Upper lobe of left lung (tissue), 6 donors: Measurements from ENCODE around the gene TLR9. TPM values are rescaled to one million over a fixed set of nuclear protein-coding genes. Genes with fewer than 3 reads are reported as not detected.

ENCODE experiments used
- ATAC-seq, 2 donors: fragments of 200-7000 bp; cut with Tn5 transposase; one replicate each; pipeline ENCODE4 v1.9.1; 2022; ENCODE audit warnings: mild to moderate bottlenecking in 2 of 2, moderate library complexity in 2 of 2; ENCODE audit not compliant: low FRiP score in 2 of 2
- DNase-seq, 2 donors: peaks; one replicate each; pipeline ENCODE4 v3.0.0-alpha.2; 2019 to 2020
- H3K27ac ChIP-seq, 4 donors: fragments of 200-600 bp; sonication (generic); one replicate each; pipeline ENCODE4 v1.5.1; 2016 to 2019
- H3K27me3 ChIP-seq, 4 donors: fragments of 200-600 bp; sonication (generic); one replicate each; pipeline ENCODE4 v1.5.1; 2017 to 2019
- H3K36me3 ChIP-seq, 4 donors: fragments of 200-600 bp; sonication (generic); one replicate each; pipeline ENCODE4 v1.5.1; 2016 to 2019
- H3K4me1 ChIP-seq, 4 donors: fragments of 200-600 bp; sonication (generic); one replicate each; pipeline ENCODE4 v1.5.1; 2018 to 2019
- H3K4me3 ChIP-seq, 4 donors: fragments of 200-600 bp; sonication (generic); one replicate each; pipeline ENCODE4 v1.5.1; 2017 to 2019; ENCODE audit warnings: mild to moderate bottlenecking in 2 of 4, moderate library complexity in 1 of 4
- H3K9me3 ChIP-seq, 4 donors: fragments of 200-600 bp; sonication (generic); one replicate each; pipeline ENCODE4 v1.5.1; 2018 to 2019
- CTCF ChIP-seq, 6 experiments: fragments of 450-650 bp in 4 of 6; fragments of 200-600 bp in 2 of 6; sonication (generic) in 2 of 6; IDR thresholded peaks; one replicate each; pipeline ENCODE4 v1.5.1; 2016 to 2019; ENCODE audit warnings: antibody characterized with exemption in 6 of 6
- EP300 ChIP-seq, 4 donors: sonication (generic); formaldehyde crosslinking; IDR thresholded peaks; one replicate each; pipeline ENCODE4 v1.5.1; 2017; ENCODE audit warnings: antibody characterized with exemption in 4 of 4, control low read depth in 2 of 4
- POLR2A ChIP-seq, 4 donors: fragments of 450-650 bp; IDR thresholded peaks; one replicate each; pipeline ENCODE4 v1.5.1; 2016 to 2017; ENCODE audit warnings: antibody characterized with exemption in 4 of 4, mild to moderate bottlenecking in 2 of 4
- POLR2AphosphoS5 ChIP-seq, 2 donors: sonication (generic); formaldehyde crosslinking; IDR thresholded peaks; one replicate each; pipeline ENCODE4 v1.5.1; 2017; ENCODE audit warnings: antibody characterized with exemption in 2 of 2
- WGBS, 2 donors: methylation state at CpG; one replicate each; pipeline ENCODE4 v1.1.5; 2017 to 2018; 5-methylcytosine and 5-hydroxymethylcytosine counted together
- total RNA-seq, 6 donors: library from RNA; depleted of rRNA in 4 of 6; stranded (reverse); fragments of >200 nt in 4 of 6; gene quantifications; one replicate each; pipeline versions ENCODE4 v1.1.0 to v1.2.1, GENCODE V29; 2016 to 2021
- donor health status: DM: no; HTN: no; CAD: no; lungs with moderate emphysema.
- donor health status: DM: no; HTN: yes; CAD: no; lungs with severe emphysema.

The TLR9 gene
- total RNA-seq, 6 donors from 2014 or later = 0.29 to 1.1 TPM; not detected in 4

GRCh38 chr3:52185311-52185710 is 40.1 kb downstream of the TLR9 start:
- H3K4me3 ChIP-seq = no peak overlapping the region
- no peaks in the 10 kb centered on the region for H3K27me3 ChIP-seq
- WGBS, 2 donors = 96 to 100% methylated on average over 3 to 6 of the region's 6 CpGs

GRCh38 chr3:52184690-52185089 is 40.8 kb downstream of the TLR9 start:
- 80 to 97% methylated on average over 1 to 8 of the region's 8 CpGs for WGBS, 2 donors
- peaks cover 0 to 6% (median 4%) of the 10 kb centered on the region in 4 donors for H3K4me1 ChIP-seq
- H3K9me3 ChIP-seq = no peaks in the 10 kb centered on the region
- ATAC-seq (peak in 1 of 2 donors; percentile 17), DNase-seq (no peak)
- no peaks in the 10 kb centered on the region for H3K27me3 ChIP-seq
- no peak for TF ChIP-seq POLR2A (IDR thresholded peaks at IDR 0.05)
- no peak for TF ChIP-seq CTCF (IDR thresholded peaks at IDR 0.05)
- no peak for TF ChIP-seq POLR2AphosphoS5 (IDR thresholded peaks at IDR 0.05)
- TF ChIP-seq EP300 (IDR thresholded peaks at IDR 0.05) = no peak
- no peak overlapping the region for H3K4me3 ChIP-seq
- no peaks in the 10 kb centered on the region for H3K36me3 ChIP-seq
- H3K27ac ChIP-seq = no peak overlapping the region

More at GRCh38 chr3:52185311-52185710, 40.1 kb downstream of the TLR9 start:
- ATAC-seq (no peak), DNase-seq (no peak)
- H3K9me3 ChIP-seq = no peaks in the 10 kb centered on the region
- no peak overlapping the region for H3K27ac ChIP-seq
- no peaks in the 10 kb centered on the region for H3K36me3 ChIP-seq
- peaks cover 5 to 12% (median 9%) of the 10 kb centered on the region in 4 donors for H3K4me1 ChIP-seq
- TF ChIP-seq EP300 (IDR thresholded peaks at IDR 0.05) (no peak), POLR2AphosphoS5 (IDR thresholded peaks at IDR 0.05) (no peak), CTCF (IDR thresholded peaks at IDR 0.05) (no peak), POLR2A (IDR thresholded peaks at IDR 0.05) (no peak)

GRCh38 chr3:52183786-52184445 is 41.5 kb downstream of the TLR9 start:
- H3K4me1 ChIP-seq = no peaks in the 10 kb centered on the region
- no peaks in the 10 kb centered on the region for H3K27me3 ChIP-seq
- TF ChIP-seq EP300 (IDR thresholded peaks at IDR 0.05) (no peak), POLR2A (IDR thresholded peaks at IDR 0.05) (no peak), POLR2AphosphoS5 (IDR thresholded peaks at IDR 0.05) (no peak), CTCF (IDR thresholded peaks at IDR 0.05) (no peak)
- no peaks in the 10 kb centered on the region for H3K9me3 ChIP-seq
- peak overlapping the region in 1 of 4 donors; percentile 49 for H3K27ac ChIP-seq
- no peak overlapping the region for H3K4me3 ChIP-seq
- no peaks in the 10 kb centered on the region for H3K36me3 ChIP-seq
- 72 to 81% methylated on average over 7 of the region's 7 CpGs for WGBS, 2 donors
- ATAC-seq (no peak), DNase-seq (no peak)

- H3K27ac ChIP-seq = no peak overlapping the region
- no peak for ATAC-seq
- H3K27me3 ChIP-seq = no peaks in the 10 kb centered on the region
- peaks cover 0 to 6% (median under 1%) of the 10 kb centered on the region in 4 donors for H3K4me1 ChIP-seq
- H3K4me3 ChIP-seq = no peak overlapping the region
- no peaks in the 10 kb centered on the region for H3K9me3 ChIP-seq
- H3K36me3 ChIP-seq = no peaks in the 10 kb centered on the region
- TF ChIP-seq CTCF (IDR thresholded peaks at IDR 0.05) = no peak
- no peak for DNase-seq
- 88 to 93% methylated on average over 2 to 4 of the region's 4 CpGs for WGBS, 2 donors
Measured at GRCh38 chr3:52182691-52183090, 42.8 kb downstream of the TLR9 start.

- H3K36me3 ChIP-seq = no peaks in the 10 kb centered on the region
- ATAC-seq (no peak), DNase-seq (no peak)
- no peaks in the 10 kb centered on the region for H3K9me3 ChIP-seq
- H3K27ac ChIP-seq = peak overlapping the region in 1 of 4 donors; percentile 19
- 68 to 83% methylated on average over 5 of the region's 5 CpGs for WGBS, 2 donors
- no peaks in the 10 kb centered on the region for H3K27me3 ChIP-seq
- peaks cover 0 to 11% (median 4%) of the 10 kb centered on the region in 4 donors for H3K4me1 ChIP-seq
- TF ChIP-seq EP300 (IDR thresholded peaks at IDR 0.05) (no peak), POLR2A (IDR thresholded peaks at IDR 0.05) (no peak), POLR2AphosphoS5 (IDR thresholded peaks at IDR 0.05) (no peak), CTCF (IDR thresholded peaks at IDR 0.05) (no peak)
- no peak overlapping the region for H3K4me3 ChIP-seq
Measured at GRCh38 chr3:52182196-52182595, 43.2 kb downstream of the TLR9 start.
